Right lobe of liver (tissue), 6 donors: ENCODE data around the gene LRG1. TPM values are rescaled to one million over a fixed set of nuclear protein-coding genes. Genes with fewer than 3 reads are reported as not detected.

Source experiments
- ATAC-seq, 4 donors: fragments of 200-7000 bp; cut with Tn5 transposase; one replicate each; pipeline ENCODE4 v1.9.1; 2020; ENCODE audit warnings: mild to moderate bottlenecking in 4 of 4, moderate library complexity in 4 of 4
- DNase-seq, 3 donors: peaks; one replicate each; pipeline ENCODE4 v3.0.0-alpha.2; 2020
- H3K27ac ChIP-seq, 3 donors: fragments of 200-600 bp; one replicate each; pipeline ENCODE4 v1.8.0; 2022
- H3K27me3 ChIP-seq, 2 donors: fragments of 200-600 bp; one replicate each; pipeline ENCODE4 v1.8.0; 2022
- H3K36me3 ChIP-seq, 4 donors: fragments of 200-600 bp; sonication (generic) in 1 of 4; one replicate each; pipeline versions ENCODE4 v1.5.1 to v1.8.0; 2017 to 2022; ENCODE audit warnings: control low read depth in 1 of 4
- H3K4me1 ChIP-seq, 4 donors: fragments of 200-600 bp; sonication (generic) in 1 of 4; one replicate each; pipeline versions ENCODE4 v1.5.1 to v1.8.0; 2017 to 2022; ENCODE audit warnings: control low read depth in 1 of 4
- H3K4me3 ChIP-seq, 3 donors: fragments of 200-600 bp; one replicate each; pipeline ENCODE4 v1.8.0; 2022
- H3K9me3 ChIP-seq, 4 donors: fragments of 200-600 bp; sonication (generic) in 1 of 4; one replicate each; pipeline versions ENCODE4 v1.5.1 to v1.8.0; 2017 to 2022; ENCODE audit warnings: control low read depth in 1 of 4
- CTCF ChIP-seq, 4 donors: fragments of 200-600 bp in 3 of 4; fragments of 450-650 bp in 1 of 4; IDR thresholded peaks; one replicate each; pipeline versions ENCODE4 v1.5.1 to v1.8.0; 2016 to 2022; ENCODE audit warnings: antibody characterized with exemption in 4 of 4, mild to moderate bottlenecking in 2 of 4
- POLR2A ChIP-seq: fragments of 450-650 bp; IDR thresholded peaks from one replicate; pipeline ENCODE4 v1.6.1; 2017; ENCODE audit warnings: antibody characterized with exemption, mild to moderate bottlenecking
- WGBS: methylation state at CpG from one replicate; pipeline ENCODE4 v1.1.6; 2018; ENCODE audit warnings: low coverage, low lambda C conversion rate; ENCODE audit not compliant: insufficient coverage; ENCODE audit errors: missing lambda C conversion rate; 5-methylcytosine and 5-hydroxymethylcytosine counted together
- intact Hi-C, 2 donors: fragments of 100-400 bp; cut with DNase I; formaldehyde crosslinking; loops; one replicate each; pipeline versions ENCODE4 v1.11.2 to v1.14.1; 2022
- total RNA-seq, 6 experiments: library from RNA; depleted of rRNA in 2 of 6; stranded (reverse); fragments of >200 nt in 2 of 6; fragmentation: NEBNext Ultra II Directional in 3 of 6; extraction: Animal tissue kit (Norgen Biotek cat#: 25700) in 3 of 6; gene quantifications; one replicate each; pipeline versions ENCODE4 v1.1.0 to v1.2.4, GENCODE V29; 2016 to 2023
- donor health status: DM: no; HTN: yes; CAD: no.
- donor health status: DM: no; HTN: no; CAD: no.
- donor health status: DM: no; HTN: no; CAD: no.
- donor health status: DM: no; HTN: yes; CAD: no.
- donor health status: DM: no; HTN: yes; CAD: no.

The LRG1 gene
- total RNA-seq, 6 experiments from 2014 or later = 331 to 1,334 (median 524) TPM

GRCh38 chr19:4513248-4513647 lies 26.6 kb downstream of the LRG1 start:
- Histone ChIP-seq H3K9me3 (no peaks in the 10 kb centered on the region), H3K27ac (no peak overlapping the region), H3K27me3 (no peaks in the 10 kb centered on the region), H3K36me3 (peaks cover 0 to 38% (median 16%) of the 10 kb centered on the region in 4 donors), H3K4me1 (peaks cover 0 to 21% (median 7%) of the 10 kb centered on the region in 4 donors), H3K4me3 (no peak overlapping the region)
- TF ChIP-seq POLR2A (no peak), CTCF (IDR thresholded peaks at IDR 0.05) (no peak)
- intact Hi-C loops = no loop called here
- no peak for ATAC-seq
- DNase-seq = no peak
- 86% methylated on average over 2 of the region's 17 CpGs for WGBS

GRCh38 chr19:4512070-4512469 lies 27.8 kb downstream of the LRG1 start:
- Histone ChIP-seq H3K4me3 (no peak overlapping the region), H3K36me3 (peaks cover 0 to 48% (median 20%) of the 10 kb centered on the region in 4 donors), H3K27me3 (no peaks in the 10 kb centered on the region), H3K27ac (no peak overlapping the region), H3K9me3 (no peaks in the 10 kb centered on the region), H3K4me1 (peaks cover 0 to 9% (median 2%) of the 10 kb centered on the region in 4 donors)
- TF ChIP-seq CTCF (IDR thresholded peaks at IDR 0.05) (no peak), POLR2A (no peak)
- WGBS = no CpG with 5 or more reads among the region's 17 CpGs
- intact Hi-C loops = no loop called here
- ATAC-seq (no peak), DNase-seq (no peak)

- intact Hi-C loops = no loop called here
- DNase-seq (peak in 1 of 3 donors; percentile 23), ATAC-seq (peak in 3 of 4 donors; percentile 3 to 8 (median 6))
- Histone ChIP-seq H3K4me3 (no peak overlapping the region), H3K4me1 (peaks cover 0 to 3% (median 0%) of the 10 kb centered on the region in 4 donors), H3K27ac (no peak overlapping the region), H3K9me3 (no peaks in the 10 kb centered on the region), H3K36me3 (peaks cover 0 to 54% (median 21%) of the 10 kb centered on the region in 4 donors), H3K27me3 (no peaks in the 10 kb centered on the region)
- TF ChIP-seq CTCF (IDR thresholded peaks at IDR 0.05) = no peak
- no peak for TF ChIP-seq POLR2A
- WGBS = 73% methylated on average over 12 of the region's 27 CpGs
Measured at GRCh38 chr19:4511300-4512054, 28.4 kb downstream of the LRG1 start.

GRCh38 chr19:4510435-4511255 lies 29.2 kb downstream of the LRG1 start:
- H3K27me3 ChIP-seq = no peaks in the 10 kb centered on the region
- peaks cover 0 to 49% (median 20%) of the 10 kb centered on the region in 4 donors for H3K36me3 ChIP-seq
- no peaks in the 10 kb centered on the region for H3K9me3 ChIP-seq
- WGBS = 82% methylated on average over 9 of the region's 37 CpGs
- no peaks in the 10 kb centered on the region for H3K4me1 ChIP-seq
- intact Hi-C loops = no loop called here
- H3K27ac ChIP-seq = no peak overlapping the region
- TF ChIP-seq CTCF (IDR thresholded peaks at IDR 0.05) (no peak), POLR2A (no peak)
- ATAC-seq (peak; percentile 7 to 11 (median 8)), DNase-seq (peak in 1 of 3 donors; percentile 33)
- no peak overlapping the region for H3K4me3 ChIP-seq
